Erythroblast (primary cell): Measurements from ENCODE around the gene AKAP8L.
"Not testable (repeated sequence)": the region's sequence is repeated elsewhere in the genome, so short reads cannot be mapped to it uniquely, and the experiment has no call there.

ENCODE experiments used
- GATA1 ChIP-seq: IDR thresholded peaks from 2 replicates; pipeline ENCODE4 v1.6.1; 2011; ENCODE audit warnings: low read depth, mild to moderate bottlenecking, control low read depth, low read length, moderate library complexity
- POLR2A ChIP-seq: IDR thresholded peaks from 2 replicates; pipeline ENCODE4 v1.6.1; 2011; ENCODE audit warnings: mild to moderate bottlenecking, low read length

DNA sequence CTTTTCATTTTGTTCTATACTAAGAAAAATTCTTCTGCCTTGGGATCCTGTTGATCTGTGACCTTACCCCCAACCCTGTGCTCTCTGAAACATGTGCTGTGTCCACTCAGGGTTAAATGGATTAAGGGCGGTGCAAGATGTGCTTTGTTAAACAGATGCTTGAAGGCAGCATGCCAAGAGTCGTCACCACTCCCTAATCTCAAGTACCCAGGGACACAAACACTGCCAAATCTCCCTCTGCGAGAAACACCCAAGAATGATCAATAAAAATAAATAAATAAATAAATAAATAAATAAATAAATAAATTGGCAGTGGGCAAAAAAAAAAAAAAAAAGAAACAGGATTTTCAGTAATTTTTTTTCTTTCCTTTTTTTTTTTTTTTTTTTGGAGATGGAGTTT, 55.0 kb downstream of the AKAP8L start:
- TF ChIP-seq POLR2A, GATA1: not testable (repeated sequence)
